ENCODE measurements around the gene LY86.

LY86 gene

DNA sequence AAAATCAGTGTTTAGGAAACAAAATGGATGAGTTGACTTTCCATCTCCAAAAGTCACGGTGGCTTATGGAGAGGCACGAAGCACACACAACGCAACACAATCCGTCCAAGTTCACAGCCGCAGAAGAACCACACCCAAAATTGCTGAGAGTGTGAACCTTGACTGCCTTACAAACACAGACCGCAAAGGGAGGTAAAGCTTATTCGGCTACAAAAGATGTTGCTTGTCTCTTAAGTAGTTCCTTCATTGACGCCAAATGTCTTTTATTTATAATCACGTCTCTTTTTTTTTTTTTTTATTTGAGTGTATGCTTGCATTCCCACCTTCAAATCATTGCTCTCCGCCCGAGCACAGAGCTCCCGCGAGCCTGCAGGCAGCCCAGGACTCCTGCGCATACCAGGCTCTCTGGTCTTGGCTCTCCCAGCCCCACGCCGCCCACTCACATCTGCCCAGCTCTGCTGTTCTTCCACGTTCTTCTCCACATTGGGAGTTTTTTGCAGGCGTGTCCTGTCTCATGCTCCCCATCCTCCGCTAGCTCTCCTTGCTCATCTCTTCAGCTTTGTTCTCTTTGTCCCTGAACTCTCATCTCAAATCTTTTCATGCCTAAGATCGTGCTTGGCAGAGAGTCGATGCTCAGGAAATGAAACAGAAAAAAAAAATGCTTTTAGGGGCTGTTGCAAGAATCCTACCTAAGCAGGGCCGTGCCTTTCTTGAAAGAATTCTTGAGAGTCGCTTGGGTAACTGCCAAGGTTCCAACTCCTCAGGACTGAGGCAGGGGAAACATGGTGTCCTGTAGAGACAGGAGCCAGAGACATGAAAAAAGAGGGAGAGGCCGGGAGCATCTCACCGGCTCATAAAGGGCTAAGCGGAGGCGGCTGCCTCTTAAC, 25.8 kb downstream of the LY86 start:
- TF ChIP-seq POU2F2 (IDR thresholded peaks at IDR 0.05; ENCODE audit: low read depth, low read length) (no peak), SPI1 (IDR thresholded peaks at IDR 0.05; ENCODE audit: low read depth, low read length) (no peak), POLR2AphosphoS5 (IDR thresholded peaks at IDR 0.05; ENCODE audit: low read depth, low read length) (no peak), PAX5 (IDR thresholded peaks at IDR 0.05; ENCODE audit: insufficient read depth, low read length, severe bottlenecking) (no peak), TAF1 (IDR thresholded peaks at IDR 0.05; ENCODE audit: low read depth, low read length) (no peak), POLR2A (IDR thresholded peaks at IDR 0.05; ENCODE audit: low read depth, low read length) (no peak)
- FAIRE-seq (no peak), DNase-seq (ENCODE audit: insufficient read length, low spot score) (no peak)

- TF ChIP-seq TAF1 (IDR thresholded peaks at IDR 0.05; ENCODE audit: low read depth, low read length): no peak
- TF ChIP-seq SPI1 (IDR thresholded peaks at IDR 0.05; ENCODE audit: low read depth, low read length): no peak
- no peak for TF ChIP-seq POLR2A (IDR thresholded peaks at IDR 0.05; ENCODE audit: low read depth, low read length)
- no peak for TF ChIP-seq POLR2AphosphoS5 (IDR thresholded peaks at IDR 0.05; ENCODE audit: low read depth, low read length)
- no peak for TF ChIP-seq PAX5 (IDR thresholded peaks at IDR 0.05; ENCODE audit: insufficient read depth, low read length, severe bottlenecking)
- TF ChIP-seq POU2F2 (IDR thresholded peaks at IDR 0.05; ENCODE audit: low read depth, low read length): no peak
- FAIRE-seq (peak; percentile 68), DNase-seq (ENCODE audit: insufficient read length, low spot score) (no peak)
Measured at GRCh38 chr6:6614983-6615349, 26.4 kb downstream of the LY86 start.

- DNase-seq (ENCODE audit: insufficient read length, low spot score) (no peak), FAIRE-seq (peak; percentile 72)
- no peak for TF ChIP-seq POLR2AphosphoS5 (IDR thresholded peaks at IDR 0.05; ENCODE audit: low read depth, low read length)
- TF ChIP-seq POU2F2 (IDR thresholded peaks at IDR 0.05; ENCODE audit: low read depth, low read length): no peak
- TF ChIP-seq PAX5 (IDR thresholded peaks at IDR 0.05; ENCODE audit: insufficient read depth, low read length, severe bottlenecking): no peak
- no peak for TF ChIP-seq TAF1 (IDR thresholded peaks at IDR 0.05; ENCODE audit: low read depth, low read length)
- no peak for TF ChIP-seq POLR2A (IDR thresholded peaks at IDR 0.05; ENCODE audit: low read depth, low read length)
- TF ChIP-seq SPI1 (IDR thresholded peaks at IDR 0.05; ENCODE audit: low read depth, low read length): no peak
Measured at GRCh38 chr6:6616656-6617055, 28.1 kb downstream of the LY86 start.

GRCh38 chr6:6619021-6619794, 30.7 kb downstream of the LY86 start:
- FAIRE-seq: no peak

GRCh38 chr6:6620766-6621425, 32.4 kb downstream of the LY86 start:
- DNase-seq (ENCODE audit: insufficient read length, low spot score) (no peak), FAIRE-seq (no peak)
- TF ChIP-seq TAF1 (IDR thresholded peaks at IDR 0.05; ENCODE audit: low read depth, low read length): no peak
- TF ChIP-seq PAX5 (IDR thresholded peaks at IDR 0.05; ENCODE audit: insufficient read depth, low read length, severe bottlenecking): no peak
- TF ChIP-seq POU2F2 (IDR thresholded peaks at IDR 0.05; ENCODE audit: low read depth, low read length): no peak
- no peak for TF ChIP-seq POLR2A (IDR thresholded peaks at IDR 0.05; ENCODE audit: low read depth, low read length)
- TF ChIP-seq POLR2AphosphoS5 (IDR thresholded peaks at IDR 0.05; ENCODE audit: low read depth, low read length): no peak
- TF ChIP-seq SPI1 (IDR thresholded peaks at IDR 0.05; ENCODE audit: low read depth, low read length): no peak

More at GRCh38 chr6:6619021-6619794, 30.7 kb downstream of the LY86 start:
- TF ChIP-seq POLR2A (IDR thresholded peaks at IDR 0.05; ENCODE audit: low read depth, low read length): no peak
- TF ChIP-seq POLR2AphosphoS5 (IDR thresholded peaks at IDR 0.05; ENCODE audit: low read depth, low read length): no peak
- TF ChIP-seq SPI1 (IDR thresholded peaks at IDR 0.05; ENCODE audit: low read depth, low read length): no peak
- no peak for TF ChIP-seq TAF1 (IDR thresholded peaks at IDR 0.05; ENCODE audit: low read depth, low read length)
- no peak for TF ChIP-seq PAX5 (IDR thresholded peaks at IDR 0.05; ENCODE audit: insufficient read depth, low read length, severe bottlenecking)
- no peak for TF ChIP-seq POU2F2 (IDR thresholded peaks at IDR 0.05; ENCODE audit: low read depth, low read length)
- DNase-seq (ENCODE audit: insufficient read length, low spot score): no peak

- TF ChIP-seq TAF1 (IDR thresholded peaks at IDR 0.05; ENCODE audit: low read depth, low read length): no peak
- DNase-seq (ENCODE audit: insufficient read length, low spot score) (no peak), FAIRE-seq (no peak)
Measured at GRCh38 chr6:6622501-6622900, 34.0 kb downstream of the LY86 start.

DNA sequence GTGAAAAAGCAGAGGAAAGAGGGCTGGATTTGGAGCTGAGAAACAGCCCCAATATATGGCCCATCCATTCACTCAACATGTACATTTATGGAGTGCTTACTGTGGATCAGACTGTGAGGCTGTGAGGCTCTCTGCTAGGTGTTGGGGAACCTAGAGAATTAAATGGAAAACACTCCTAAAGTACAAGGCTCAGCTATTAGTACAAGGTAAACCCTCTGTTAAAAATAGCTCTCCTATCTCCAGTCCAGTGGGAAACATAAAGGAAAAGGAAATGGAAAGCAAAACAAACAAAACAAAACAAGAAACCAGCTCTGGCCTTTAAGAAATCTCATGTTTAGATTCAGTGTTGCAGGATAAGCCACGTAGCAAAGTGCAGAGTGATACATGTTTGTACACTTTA, 35.0 kb downstream of the LY86 start:
- TF ChIP-seq POU2F2 (IDR thresholded peaks at IDR 0.05; ENCODE audit: low read depth, low read length) (no peak), PAX5 (IDR thresholded peaks at IDR 0.05; ENCODE audit: insufficient read depth, low read length, severe bottlenecking) (no peak), SPI1 (IDR thresholded peaks at IDR 0.05; ENCODE audit: low read depth, low read length) (no peak), TAF1 (IDR thresholded peaks at IDR 0.05; ENCODE audit: low read depth, low read length) (no peak), POLR2AphosphoS5 (IDR thresholded peaks at IDR 0.05; ENCODE audit: low read depth, low read length) (no peak), POLR2A (IDR thresholded peaks at IDR 0.05; ENCODE audit: low read depth, low read length) (no peak)
- FAIRE-seq (no peak), DNase-seq (ENCODE audit: insufficient read length, low spot score) (no peak)

GRCh38 chr6:6624269-6624990, 35.9 kb downstream of the LY86 start:
- no peak for TF ChIP-seq TAF1 (IDR thresholded peaks at IDR 0.05; ENCODE audit: low read depth, low read length)
- no peak for TF ChIP-seq POU2F2 (IDR thresholded peaks at IDR 0.05; ENCODE audit: low read depth, low read length)
- TF ChIP-seq PAX5 (IDR thresholded peaks at IDR 0.05; ENCODE audit: insufficient read depth, low read length, severe bottlenecking): no peak
- TF ChIP-seq SPI1 (IDR thresholded peaks at IDR 0.05; ENCODE audit: low read depth, low read length): no peak
- TF ChIP-seq POLR2AphosphoS5 (IDR thresholded peaks at IDR 0.05; ENCODE audit: low read depth, low read length): no peak
- no peak for TF ChIP-seq POLR2A (IDR thresholded peaks at IDR 0.05; ENCODE audit: low read depth, low read length)
- FAIRE-seq (no peak), DNase-seq (ENCODE audit: insufficient read length, low spot score) (no peak)
